AG04449 (cell line): ENCODE measurements around the gene GYPC.

Source experiments
- CTCF ChIA-PET: fragments of 350-600 bp; formaldehyde crosslinking; extraction: SDS; loops from one replicate; lab custom pipeline; 2021; ENCODE audit warnings: antibody characterized with exemption; lab: Yijun Ruan, JAX
- POLR2A ChIA-PET: fragments of 400-600, 350-600 bp; formaldehyde crosslinking; extraction: SDS; loops from one replicate; lab custom pipeline; 2020; ENCODE audit warnings: antibody characterized with exemption, inconsistent platforms; lab: Yijun Ruan, JAX
- DNase-seq: peaks from one replicate; pipeline ENCODE4 v3.0.0-alpha.2; 2010; ENCODE audit warnings: low read depth, low spot score
- H3K4me3 ChIP-seq: 2 replicates; pipeline ENCODE4 v1.5.1; 2011; ENCODE audit warnings: low read depth, mild to moderate bottlenecking, control low read depth, low read length
- CTCF ChIP-seq: IDR thresholded peaks from one replicate; pipeline ENCODE4 v1.5.1; 2011; ENCODE audit warnings: mild to moderate bottlenecking, moderate library complexity, low read length, control low read depth, inconsistent platforms; ENCODE audit not compliant: insufficient read depth; ENCODE audit errors: missing control alignments

Gene GYPC

DNA sequence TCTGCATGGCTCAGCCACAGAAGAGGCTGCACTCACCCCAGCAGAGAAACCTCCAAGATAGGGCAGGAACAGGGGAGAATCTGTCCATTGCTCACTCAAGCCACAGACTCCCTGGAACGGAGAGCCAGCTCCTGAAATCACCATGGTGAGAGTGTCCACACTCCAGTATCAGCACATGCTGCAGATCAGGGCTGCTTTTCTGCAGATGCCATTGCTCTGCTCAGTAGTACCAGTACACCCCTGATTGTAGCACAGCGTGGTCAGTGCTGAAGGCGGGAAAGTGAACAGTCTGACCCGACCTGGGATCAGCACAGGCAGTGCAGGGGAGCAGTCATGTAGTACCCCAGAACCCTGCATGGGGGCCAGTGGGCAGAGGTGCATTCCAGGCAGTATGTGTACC is 73.9 kb downstream of the GYPC start:
- DNase-seq: no peak
- no peak overlapping the region for H3K4me3 ChIP-seq
- no peak for TF ChIP-seq CTCF
- ChIA-PET CTCF (no interaction called here), POLR2A (no interaction called here)

GRCh38 chr2:126730655-126731054 is 74.7 kb downstream of the GYPC start:
- no peak for DNase-seq
- H3K4me3 ChIP-seq: no peak overlapping the region
- POLR2A ChIA-PET: no interaction called here
- CTCF ChIA-PET: no interaction called here
- TF ChIP-seq CTCF: no peak

DNA sequence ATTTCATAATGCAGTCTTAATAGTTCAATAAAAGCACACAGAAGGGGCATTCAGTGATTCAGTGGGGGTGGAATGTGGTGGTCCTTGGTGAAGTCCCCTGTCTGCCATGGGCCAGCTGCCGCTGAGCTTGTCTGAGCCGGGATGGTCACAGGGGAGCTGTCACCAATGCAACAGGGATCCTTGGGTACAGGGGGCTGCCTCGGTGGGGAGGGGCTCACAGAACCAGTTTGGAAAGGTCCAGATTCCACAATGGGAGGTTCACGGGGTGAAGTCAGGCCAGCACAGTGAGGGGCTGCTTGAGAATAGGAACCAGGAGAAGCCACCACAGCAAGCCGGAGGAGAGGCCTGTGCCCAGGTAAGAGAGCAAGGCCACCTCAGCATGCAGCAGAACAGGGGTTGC is 75.4 kb downstream of the GYPC start:
- DNase-seq: no peak
- no peak for TF ChIP-seq CTCF
- no peak overlapping the region for H3K4me3 ChIP-seq
- ChIA-PET CTCF (no interaction called here), POLR2A (no interaction called here)

DNA sequence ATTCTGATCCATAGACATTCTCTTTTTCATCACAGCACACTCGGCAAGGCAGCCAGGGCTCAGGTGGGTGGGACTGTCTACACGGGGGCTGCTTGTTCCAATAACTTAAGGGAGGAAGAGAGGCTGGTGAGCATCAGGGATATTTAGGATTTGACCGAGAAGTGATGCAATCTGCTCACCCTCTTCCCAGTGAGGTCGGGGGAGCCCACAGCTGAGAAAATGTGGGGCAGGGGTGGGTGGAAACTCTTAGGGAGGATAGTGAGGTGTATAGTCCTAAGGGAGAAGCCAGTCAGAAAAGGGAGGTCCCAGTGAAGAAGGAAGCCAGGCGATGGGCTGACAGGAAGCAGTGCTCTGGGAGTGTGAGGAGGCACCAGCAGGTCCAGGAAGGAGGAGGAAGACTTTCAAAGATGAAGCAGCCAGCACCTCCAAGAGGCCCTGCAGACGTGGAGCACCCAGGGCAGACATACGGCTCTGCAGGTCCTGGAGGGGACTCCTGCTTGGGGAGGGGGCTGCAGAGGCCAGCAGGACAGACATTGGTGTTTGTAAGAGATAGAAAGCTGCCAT is 76.8 kb downstream of the GYPC start:
- TF ChIP-seq CTCF: no peak
- CTCF ChIA-PET: interaction anchor here (0.5 kb wide), 1 partner anchor 104 kb away, joined by 3 read pairs; no protein-coding TSS in a partner anchor
- no peak overlapping the region for H3K4me3 ChIP-seq
- DNase-seq: no peak
- POLR2A ChIA-PET: no interaction called here

- CTCF ChIA-PET: no interaction called here
- TF ChIP-seq CTCF: no peak
These were observed 77.8 kb downstream of the GYPC start for GRCh38 chr2:126733795-126734194.

GRCh38 chr2:126736133-126736874 is 80.3 kb downstream of the GYPC start:
- H3K4me3 ChIP-seq: no peak overlapping the region
- ChIA-PET CTCF (interaction anchor here (1.0 kb wide), 1 partner anchor 208 kb away, joined by 3 read pairs; no protein-coding TSS in a partner anchor), POLR2A (no interaction called here)
- no peak for TF ChIP-seq CTCF
- no peak for DNase-seq

More at GRCh38 chr2:126733795-126734194, 77.8 kb downstream of the GYPC start:
- POLR2A ChIA-PET: no interaction called here
- H3K4me3 ChIP-seq: no peak overlapping the region
- no peak for DNase-seq
